LNCAP (cell line): ENCODE results near the gene SAMD13.

ENCODE experiments used
- CTCF ChIP-seq: fragments of 450-650 bp; IDR thresholded peaks from 2 replicates; pipeline ENCODE4 v1.5.1; 2017; ENCODE audit warnings: mild to moderate bottlenecking

The SAMD13 gene

DNA sequence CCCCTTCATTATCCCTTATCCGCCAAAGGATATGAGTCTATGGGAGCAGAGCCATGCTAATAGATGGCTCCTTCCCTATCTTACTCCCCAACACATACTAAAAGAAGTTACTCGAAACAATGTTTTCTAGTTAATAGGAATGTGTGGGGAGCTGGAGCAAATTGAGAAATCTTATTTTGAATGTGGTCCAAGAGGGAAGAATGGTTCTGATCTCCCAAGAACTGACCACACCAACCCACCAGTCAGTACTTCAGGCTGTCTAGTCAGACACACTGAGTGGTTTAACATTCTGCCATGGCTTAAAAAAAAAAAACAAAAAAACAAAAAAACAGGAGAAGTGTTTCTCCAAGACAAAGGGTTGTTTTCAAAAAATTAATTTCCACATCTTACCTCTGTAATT is 65.3 kb downstream of the SAMD13 start:
- TF ChIP-seq CTCF, result no peak

DNA sequence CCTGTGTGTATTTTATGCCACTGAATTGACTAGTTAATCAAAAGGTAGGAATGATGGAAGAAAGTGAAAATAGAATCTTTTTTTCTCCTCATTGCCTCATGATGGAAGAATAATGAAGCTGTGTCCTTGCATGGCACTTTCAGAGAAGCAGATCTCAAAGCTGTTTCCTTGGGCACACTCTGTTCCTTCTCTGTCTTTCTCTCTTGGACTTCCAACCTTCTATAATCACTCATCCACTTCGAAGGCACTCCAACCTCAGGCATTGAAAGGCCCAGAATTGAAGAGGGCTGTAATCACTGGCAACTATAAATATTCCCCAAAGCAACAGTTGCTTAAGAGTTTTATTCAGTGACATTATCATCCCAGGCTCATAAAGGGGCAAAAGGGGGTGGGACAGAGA is 65.7 kb downstream of the SAMD13 start:
- no peak for TF ChIP-seq CTCF

- TF ChIP-seq CTCF, result no peak
Observed at GRCh38 chr1:84368441-84368840, 66.9 kb downstream of the SAMD13 start.

GRCh38 chr1:84370266-84370665 is 68.8 kb downstream of the SAMD13 start:
- TF ChIP-seq CTCF, result no peak

- no peak for TF ChIP-seq CTCF
Observed at GRCh38 chr1:84370831-84371394, 69.4 kb downstream of the SAMD13 start.

DNA sequence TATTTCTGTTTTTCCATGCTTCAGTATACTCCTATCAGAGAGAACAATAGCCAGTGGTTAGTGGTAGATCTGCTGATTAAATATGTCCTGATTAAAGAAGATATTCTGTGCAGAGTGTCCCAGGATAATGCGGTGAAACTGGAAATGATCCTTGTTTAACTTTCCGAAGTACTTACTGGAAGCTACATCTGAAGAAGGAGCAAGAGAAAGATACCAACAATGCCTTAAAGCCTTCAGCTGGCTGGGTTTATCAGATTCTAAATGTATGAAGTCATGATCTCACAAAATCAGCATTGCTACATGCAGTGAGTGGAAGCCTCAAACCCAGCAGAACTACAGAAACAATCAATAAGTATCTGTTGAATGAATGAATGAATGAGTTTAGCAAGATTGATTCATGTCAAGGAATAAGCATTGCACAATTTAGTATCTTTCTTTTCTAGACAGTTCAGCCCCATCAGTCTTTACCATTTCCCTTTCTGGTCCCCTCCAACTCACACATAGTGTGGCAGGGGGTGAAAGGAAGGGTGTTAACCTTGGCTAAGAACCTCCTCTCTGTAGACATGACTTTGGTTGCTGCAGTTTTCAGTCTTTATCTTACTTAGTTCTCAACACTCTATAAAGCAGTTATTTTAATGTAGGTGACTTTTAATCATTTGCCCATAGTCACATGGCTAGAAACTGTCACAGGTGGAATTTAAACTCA is 72.1 kb downstream of the SAMD13 start:
- TF ChIP-seq CTCF, result no peak

GRCh38 chr1:84374991-84375696 is 73.6 kb downstream of the SAMD13 start:
- TF ChIP-seq CTCF, result no peak
